HepG2 (cell line): ENCODE results near the gene CLCA4. TPM values are rescaled to one million over a fixed set of nuclear protein-coding genes. Genes with fewer than 3 reads are reported as not detected.

Experiments
- ATAC-seq: fragments of 200-7000 bp; cut with Tn5 transposase; 3 replicates; pipeline ENCODE4 v1.9.1; 2020; ENCODE audit warnings: mild to moderate bottlenecking, moderate library complexity
- BruUV-seq: library from RNA; stranded (reverse); fragments of 400-500 nt; replicated peaks from 2 replicates; lab custom pipeline; 2021; lab: Mats Ljungman, UMichigan
- CTCF ChIA-PET: fragments of 300-600 bp; formaldehyde crosslinking; extraction: SDS; loops from one replicate; lab custom pipeline; 2021; ENCODE audit warnings: low total read pairs, inconsistent platforms, low intra/inter-chr PET ratio; lab: Yijun Ruan, JAX
- POLR2A ChIA-PET: fragments of 350-600 bp; sonication (Branson Sonifier 250); formaldehyde crosslinking; loops from one replicate; lab custom pipeline; 2020; ENCODE audit warnings: antibody characterized with exemption, inconsistent platforms; lab: Yijun Ruan, JAX
- DNase-seq: peaks from one replicate; pipeline ENCODE4 v3.0.0-alpha.2; 2015; ENCODE audit warnings: low spot score
- FAIRE-seq: peaks from 3 replicates; lab custom pipeline; 2011; peaks lifted over from hg19 to GRCh38; lab: Jason Lieb, UNC
- H2AFZ ChIP-seq: one replicate; pipeline ENCODE4 v1.6.1; 2011; ENCODE audit warnings: low read length, inconsistent platforms
- H3K27ac ChIP-seq: fragments of 300-600 bp; 3 replicates; pipeline ENCODE4 v1.8.0; 2011; ENCODE audit warnings: mixed run types, mild to moderate bottlenecking, mixed read lengths, low read length, inconsistent platforms; ENCODE audit not compliant: insufficient read depth; ENCODE audit errors: extremely low read length
- H3K27me3 ChIP-seq, 2 experiments: fragments of 200-600 bp in 1 of 2; 2 replicates in 1 of 2; 3 replicates in 1 of 2; pipeline versions ENCODE4 v1.6.0 to v1.8.0; 2011; ENCODE audit warnings: low read length in 2 of 2, mild to moderate bottlenecking in 2 of 2, moderate library complexity in 2 of 2, inconsistent platforms in 1 of 2; ENCODE audit not compliant: insufficient read depth in 2 of 2, control insufficient read depth in 1 of 2
- H3K36me3 ChIP-seq, 2 experiments: fragments of 200-600 bp in 1 of 2; replicated peaks in 1 of 2; 2 replicates in 1 of 2; 3 replicates in 1 of 2; pipeline versions ENCODE4 v1.5.1 to v1.8.0; 2011; ENCODE audit warnings: low read length in 2 of 2, inconsistent platforms in 1 of 2; ENCODE audit not compliant: insufficient read depth in 2 of 2, control insufficient read depth in 1 of 2
- H3K4me1 ChIP-seq: 2 replicates; pipeline ENCODE4 v1.5.1; 2012; ENCODE audit warnings: low read length, inconsistent platforms; ENCODE audit not compliant: insufficient read depth
- H3K4me2 ChIP-seq: 2 replicates; pipeline ENCODE4 v1.6.0; 2011; ENCODE audit warnings: low read depth, low read length, inconsistent platforms
- H3K4me3 ChIP-seq, 3 experiments: fragments of 200-600 bp in 1 of 3; sonication (generic), shearing (Covaris generic) in 1 of 3; replicated peaks in 1 of 3; 2 replicates each; pipeline ENCODE4 v1.5.1; 2011 to 2016; ENCODE audit warnings: low read length in 3 of 3, inconsistent platforms in 2 of 3, low read depth in 2 of 3, mild to moderate bottlenecking in 2 of 3, control low read depth in 1 of 3, mixed read lengths in 1 of 3; ENCODE audit not compliant: insufficient read depth in 1 of 3
- H3K79me2 ChIP-seq: one replicate; pipeline ENCODE4 v1.6.1; 2011; ENCODE audit warnings: low read length, inconsistent platforms; ENCODE audit not compliant: insufficient read depth
- H3K9ac ChIP-seq: 2 replicates; pipeline ENCODE4 v1.6.0; 2011; ENCODE audit warnings: mild to moderate bottlenecking, low read depth, low read length, inconsistent platforms; ENCODE audit not compliant: insufficient read depth
- H3K9me3 ChIP-seq: 2 replicates; pipeline ENCODE4 v1.5.1; 2012; ENCODE audit warnings: mild to moderate bottlenecking, low read length
- H4K20me1 ChIP-seq: 2 replicates; pipeline ENCODE4 v1.6.0; 2011; ENCODE audit warnings: inconsistent platforms, mild to moderate bottlenecking, low read length, moderate library complexity; ENCODE audit not compliant: insufficient read depth
- HCFC1 ChIP-seq: fragments of 150-350 bp; IDR thresholded peaks from 2 replicates; pipeline ENCODE4 v1.6.1; 2014; ENCODE audit warnings: low read depth, low read length
- TCF12 ChIP-seq, 2 experiments: fragments of 450-650 bp in 1 of 2; sonication (generic) in 1 of 2; formaldehyde crosslinking in 1 of 2; IDR thresholded peaks; 2 replicates each; pipeline versions ENCODE4 v1.6.1 to v1.8.0; 2017 to 2022; ENCODE audit warnings: antibody characterized with exemption in 1 of 2, mild to moderate bottlenecking in 1 of 2, missing genetic modification reagents in 1 of 2, moderate library complexity in 1 of 2
- ZBTB3 ChIP-seq: sonication (generic); formaldehyde crosslinking; IDR thresholded peaks from 2 replicates; pipeline ENCODE4 v1.4.0; 2020; ENCODE audit warnings: low read depth, mild to moderate bottlenecking, moderate library complexity, missing genetic modification reagents, borderline replicate concordance
- ZNF101 ChIP-seq: sonication (generic); formaldehyde crosslinking; IDR thresholded peaks from 2 replicates; pipeline ENCODE4 v1.4.0; 2020; ENCODE audit warnings: mild to moderate bottlenecking, low read depth, missing genetic modification reagents, borderline replicate concordance
- ZNF850 ChIP-seq: sonication (generic); formaldehyde crosslinking; conservative IDR thresholded peaks from 2 replicates; pipeline ENCODE4 v1.9.0; 2021; ENCODE audit warnings: mild to moderate bottlenecking, missing genetic modification reagents
- WGBS: methylation state at CpG from one replicate; pipeline ENCODE4 v1.1.6; 2017; ENCODE audit warnings: low lambda C conversion rate; 5-methylcytosine and 5-hydroxymethylcytosine counted together
- in situ Hi-C: cut with HindIII; loops from 2 replicates; pipeline ENCODE4 v1.10.0; 2017; ENCODE audit warnings: low pct_unique_long_range_greater_than_20kb; ENCODE audit not compliant: extremely low pct_ligation_motif_present
- intact Hi-C: fragments of 100-400 bp; cut with micrococcal nuclease; formaldehyde crosslinking; loops from one replicate; pipeline ENCODE4 v1.10.0; 2022; ENCODE audit not compliant: unreplicated experiment
- polyA plus RNA-seq, 8 experiments: library from polyadenylated mRNA; depleted of rRNA in 3 of 8; stranded (reverse) in 7 of 8; unstranded in 1 of 8; fragments of >200 nt; fragmentation: Illumina TruSeq in 4 of 8; extraction: Trizol in 4 of 8; gene quantifications; 2 replicates each; pipeline versions ENCODE4 v1.2.1 to v1.2.3, GENCODE V29; 2011 to 2016; ENCODE audit warnings: low read depth in 4 of 8, missing spikeins in 1 of 8, mixed read lengths in 1 of 8; ENCODE audit not compliant: insufficient read depth in 1 of 8
- total RNA-seq, 5 experiments: library from RNA; depleted of rRNA; stranded (reverse); fragments of >200 nt; fragmentation: Illumina TruSeq; extraction: Trizol; gene quantifications; 2 replicates each; pipeline ENCODE4 v1.2.3, GENCODE V29; 2016; ENCODE audit warnings: low read depth in 1 of 5
- TF ChIP-seq, protein P1 (sequence below): sonication (generic); formaldehyde crosslinking; IDR thresholded peaks from 2 replicates; pipeline ENCODE4 v1.8.1; 2023; ENCODE audit warnings: missing genetic modification reagents, mild to moderate bottlenecking, borderline replicate concordance
- TF ChIP-seq, protein P2 (sequence below): sonication (generic); formaldehyde crosslinking; IDR thresholded peaks from 2 replicates; pipeline ENCODE4 v1.5.0; 2020; ENCODE audit warnings: missing genetic modification reagents
- TF ChIP-seq, protein P3 (sequence below): IDR thresholded peaks from 2 replicates; pipeline ENCODE4 v1.6.1; 2016; ENCODE audit warnings: low read depth
- TF ChIP-seq, protein P4 (sequence below): sonication (generic); formaldehyde crosslinking; IDR thresholded peaks from 2 replicates; pipeline ENCODE4 v1.5.0; 2020; ENCODE audit warnings: missing genetic modification reagents
- TF ChIP-seq, protein P5 (sequence below): sonication (generic); formaldehyde crosslinking; IDR thresholded peaks from 2 replicates; pipeline ENCODE4 v1.5.0; 2020; ENCODE audit warnings: missing genetic modification reagents, mild to moderate bottlenecking, borderline replicate concordance

CLCA4 gene
- total and polyA plus RNA-seq, 2 of the 13 experiments (the other 11 are each of a cell fraction or from before 2014, with no cell fraction given), result not detected

DNA sequence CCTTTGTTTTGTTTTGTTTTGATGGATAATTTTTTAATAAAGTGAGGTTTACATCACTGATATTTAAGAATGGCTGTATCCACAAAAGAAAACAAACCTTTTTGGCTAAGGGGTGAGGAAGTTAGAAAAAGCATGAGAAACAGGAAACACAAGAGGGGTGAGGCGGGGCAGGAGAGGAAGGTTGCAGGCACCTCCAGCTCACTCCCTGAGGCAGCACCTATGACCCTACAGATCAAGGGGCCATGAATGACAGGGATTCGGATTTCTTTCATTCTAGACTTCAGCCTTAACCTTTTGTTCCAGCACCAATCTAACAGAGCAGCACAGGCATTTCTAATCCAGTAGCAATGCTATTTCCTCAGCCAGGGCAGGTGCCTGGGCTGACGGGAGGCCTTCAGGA, 4.4 kb downstream of the CLCA4 start:
- WGBS, result 45% methylated on average over 3 of the region's 3 CpGs
- no peaks in the 10 kb centered on the region for H3K79me2 ChIP-seq
- peaks cover 0 to 3% of the 10 kb centered on the region in 2 experiments; a peak in 2 of 5 replicates for H3K27me3 ChIP-seq
- intact Hi-C loops (no loop called here), in situ Hi-C loops (no loop called here)
- no peaks in the 10 kb centered on the region for H4K20me1 ChIP-seq
- H3K36me3 ChIP-seq, result no peaks in the 10 kb centered on the region
- BruUV-seq, result no TSS peak
- FAIRE-seq (no peak), ATAC-seq (no peak), DNase-seq (no peak)
- no peak overlapping the region for H2AFZ ChIP-seq
- H3K4me3 ChIP-seq, result no peak overlapping the region
- no peaks in the 10 kb centered on the region for H3K9me3 ChIP-seq
- POLR2A ChIA-PET, result no interaction called here
- CTCF ChIA-PET, result no interaction called here
- H3K27ac ChIP-seq, result no peak overlapping the region
- no peak overlapping the region for H3K9ac ChIP-seq
- TF ChIP-seq ZNF101 (CRISPR knock-in tag), result no peak
- no peak for TF ChIP-seq TCF12 (IDR thresholded peaks at IDR 0.05)
- no peak for TF ChIP-seq TCF12 (CRISPR knock-in tag; IDR thresholded peaks at IDR 0.05)
- TF ChIP-seq, protein P1, sequence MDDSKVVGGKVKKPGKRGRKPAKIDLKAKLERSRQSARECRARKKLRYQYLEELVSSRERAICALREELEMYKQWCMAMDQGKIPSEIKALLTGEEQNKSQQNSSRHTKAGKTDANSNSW, result no peak
- no peak for TF ChIP-seq ZNF850
- no peak overlapping the region for H3K4me2 ChIP-seq
- no peaks in the 10 kb centered on the region for H3K4me1 ChIP-seq

DNA sequence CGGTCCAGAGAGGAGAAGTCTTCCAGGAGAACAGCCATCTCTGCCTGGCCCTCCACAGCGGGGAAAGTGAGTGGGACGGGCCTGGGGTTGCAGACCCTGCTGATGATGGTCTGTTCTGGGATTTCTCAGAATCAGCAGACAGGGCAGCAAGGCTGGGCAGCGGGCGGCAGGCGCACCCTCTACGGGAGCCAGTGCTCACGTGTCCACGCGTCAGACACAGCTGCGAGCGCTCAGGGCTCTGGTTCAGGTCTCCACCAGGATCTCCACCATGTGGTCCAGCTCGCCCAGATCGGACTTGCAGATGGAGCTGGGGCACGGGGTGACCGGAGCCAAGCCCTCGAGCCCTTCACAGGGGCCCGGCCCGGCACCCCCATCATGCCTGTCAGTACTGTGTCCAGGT, 5.5 kb downstream of the CLCA4 start:
- no peaks in the 10 kb centered on the region for H3K9me3 ChIP-seq
- FAIRE-seq (no peak), DNase-seq (no peak), ATAC-seq (peak; percentile 35)
- H3K36me3 ChIP-seq, result no peaks in the 10 kb centered on the region
- H3K4me3 ChIP-seq, result no peak overlapping the region
- ChIA-PET POLR2A (no interaction called here), CTCF (no interaction called here)
- H3K4me2 ChIP-seq, result no peak overlapping the region
- no peak overlapping the region for H2AFZ ChIP-seq
- no peaks in the 10 kb centered on the region for H3K79me2 ChIP-seq
- H3K27ac ChIP-seq, result no peak overlapping the region
- in situ Hi-C loops (no loop called here), intact Hi-C loops (no loop called here)
- BruUV-seq, result no TSS peak
- no peaks in the 10 kb centered on the region for H4K20me1 ChIP-seq
- WGBS, result 60% methylated on average over 1 of the region's 19 CpGs
- peaks cover 0 to 3% of the 10 kb centered on the region in 2 experiments; a peak in 2 of 5 replicates for H3K27me3 ChIP-seq
- no peak overlapping the region for H3K9ac ChIP-seq
- H3K4me1 ChIP-seq, result no peaks in the 10 kb centered on the region
- TF ChIP-seq, protein P2, sequence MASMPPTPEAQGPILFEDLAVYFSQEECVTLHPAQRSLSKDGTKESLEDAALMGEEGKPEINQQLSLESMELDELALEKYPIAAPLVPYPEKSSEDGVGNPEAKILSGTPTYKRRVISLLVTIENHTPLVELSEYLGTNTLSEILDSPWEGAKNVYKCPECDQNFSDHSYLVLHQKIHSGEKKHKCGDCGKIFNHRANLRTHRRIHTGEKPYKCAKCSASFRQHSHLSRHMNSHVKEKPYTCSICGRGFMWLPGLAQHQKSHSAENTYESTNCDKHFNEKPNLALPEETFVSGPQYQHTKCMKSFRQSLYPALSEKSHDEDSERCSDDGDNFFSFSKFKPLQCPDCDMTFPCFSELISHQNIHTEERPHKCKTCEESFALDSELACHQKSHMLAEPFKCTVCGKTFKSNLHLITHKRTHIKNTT (CRISPR knock-in tag), result no peak
- TF ChIP-seq, protein P3, sequence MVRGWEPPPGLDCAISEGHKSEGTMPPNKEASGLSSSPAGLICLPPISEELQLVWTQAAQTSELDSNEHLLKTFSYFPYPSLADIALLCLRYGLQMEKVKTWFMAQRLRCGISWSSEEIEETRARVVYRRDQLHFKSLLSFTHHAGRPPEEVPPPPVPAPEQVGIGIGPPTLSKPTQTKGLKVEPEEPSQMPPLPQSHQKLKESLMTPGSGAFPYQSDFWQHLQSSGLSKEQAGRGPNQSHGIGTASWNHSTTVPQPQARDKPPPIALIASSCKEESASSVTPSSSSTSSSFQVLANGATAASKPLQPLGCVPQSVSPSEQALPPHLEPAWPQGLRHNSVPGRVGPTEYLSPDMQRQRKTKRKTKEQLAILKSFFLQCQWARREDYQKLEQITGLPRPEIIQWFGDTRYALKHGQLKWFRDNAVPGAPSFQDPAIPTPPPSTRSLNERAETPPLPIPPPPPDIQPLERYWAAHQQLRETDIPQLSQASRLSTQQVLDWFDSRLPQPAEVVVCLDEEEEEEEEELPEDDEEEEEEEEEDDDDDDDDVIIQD, result no peak
- TF ChIP-seq, protein P4, sequence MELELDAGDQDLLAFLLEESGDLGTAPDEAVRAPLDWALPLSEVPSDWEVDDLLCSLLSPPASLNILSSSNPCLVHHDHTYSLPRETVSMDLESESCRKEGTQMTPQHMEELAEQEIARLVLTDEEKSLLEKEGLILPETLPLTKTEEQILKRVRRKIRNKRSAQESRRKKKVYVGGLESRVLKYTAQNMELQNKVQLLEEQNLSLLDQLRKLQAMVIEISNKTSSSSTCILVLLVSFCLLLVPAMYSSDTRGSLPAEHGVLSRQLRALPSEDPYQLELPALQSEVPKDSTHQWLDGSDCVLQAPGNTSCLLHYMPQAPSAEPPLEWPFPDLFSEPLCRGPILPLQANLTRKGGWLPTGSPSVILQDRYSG, result no peak
- no peak for TF ChIP-seq ZBTB3
- no peak for TF ChIP-seq HCFC1
- TF ChIP-seq, protein P5, sequence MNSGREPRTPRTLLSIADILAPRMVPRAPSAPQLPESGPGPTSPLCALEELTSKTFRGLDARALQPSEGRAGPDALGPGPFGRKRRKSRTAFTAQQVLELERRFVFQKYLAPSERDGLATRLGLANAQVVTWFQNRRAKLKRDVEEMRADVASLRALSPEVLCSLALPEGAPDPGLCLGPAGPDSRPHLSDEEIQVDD (CRISPR knock-in tag), result no peak
